ENCODE measurements around the gene GSG1L2.

DNA sequence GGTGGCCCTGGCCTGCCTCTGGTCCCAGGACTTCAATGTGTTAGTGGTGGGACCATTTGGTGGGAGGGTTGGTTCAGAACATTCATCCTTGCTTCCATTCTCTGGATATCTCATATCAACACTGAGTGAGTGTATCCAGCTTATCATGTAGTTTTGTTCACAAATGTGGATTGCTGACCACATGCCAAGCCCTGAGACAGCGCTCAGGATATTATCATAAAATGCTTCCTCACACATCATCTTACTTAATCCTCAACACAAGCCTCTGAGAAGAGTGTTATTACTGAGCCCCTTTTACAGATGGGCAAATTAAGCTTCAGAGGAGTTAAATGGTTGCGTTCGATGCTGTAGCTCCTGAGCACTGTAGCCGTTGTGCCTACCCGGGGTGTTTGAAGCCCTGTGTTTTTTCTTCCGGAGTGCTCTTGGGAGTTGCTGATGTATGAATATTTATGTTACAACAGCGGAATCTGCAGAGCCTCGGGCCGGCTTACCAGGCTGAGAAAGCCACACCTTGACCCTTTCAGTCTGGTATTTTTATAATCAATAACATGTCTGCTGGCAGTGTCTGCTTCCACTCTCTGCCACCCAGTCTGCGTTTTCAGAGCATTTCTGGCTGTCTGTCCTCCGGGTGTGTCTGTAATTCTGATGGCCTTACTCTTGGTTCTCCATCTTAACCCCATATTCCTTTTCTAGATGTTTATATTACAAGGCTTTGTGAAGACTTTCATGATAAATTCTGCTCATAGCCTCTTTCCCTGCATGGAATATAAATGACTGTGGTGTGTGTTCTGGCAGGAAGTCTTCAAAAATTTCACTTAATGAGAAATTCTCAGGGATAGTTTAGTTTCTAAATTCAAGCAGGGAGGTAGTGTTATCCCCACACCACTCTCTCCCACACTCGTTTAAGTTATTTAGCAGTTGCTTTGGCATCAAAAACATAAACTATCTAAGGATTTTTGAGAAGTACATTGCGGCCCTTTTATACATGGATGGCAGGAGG is 6.7 kb upstream of the GSG1L2 start:
- TF ChIP-seq, protein P1, sequence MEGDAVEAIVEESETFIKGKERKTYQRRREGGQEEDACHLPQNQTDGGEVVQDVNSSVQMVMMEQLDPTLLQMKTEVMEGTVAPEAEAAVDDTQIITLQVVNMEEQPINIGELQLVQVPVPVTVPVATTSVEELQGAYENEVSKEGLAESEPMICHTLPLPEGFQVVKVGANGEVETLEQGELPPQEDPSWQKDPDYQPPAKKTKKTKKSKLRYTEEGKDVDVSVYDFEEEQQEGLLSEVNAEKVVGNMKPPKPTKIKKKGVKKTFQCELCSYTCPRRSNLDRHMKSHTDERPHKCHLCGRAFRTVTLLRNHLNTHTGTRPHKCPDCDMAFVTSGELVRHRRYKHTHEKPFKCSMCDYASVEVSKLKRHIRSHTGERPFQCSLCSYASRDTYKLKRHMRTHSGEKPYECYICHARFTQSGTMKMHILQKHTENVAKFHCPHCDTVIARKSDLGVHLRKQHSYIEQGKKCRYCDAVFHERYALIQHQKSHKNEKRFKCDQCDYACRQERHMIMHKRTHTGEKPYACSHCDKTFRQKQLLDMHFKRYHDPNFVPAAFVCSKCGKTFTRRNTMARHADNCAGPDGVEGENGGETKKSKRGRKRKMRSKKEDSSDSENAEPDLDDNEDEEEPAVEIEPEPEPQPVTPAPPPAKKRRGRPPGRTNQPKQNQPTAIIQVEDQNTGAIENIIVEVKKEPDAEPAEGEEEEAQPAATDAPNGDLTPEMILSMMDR (IDR thresholded peaks at IDR 0.05) = no peak
- TF ChIP-seq POLR2A (IDR thresholded peaks at IDR 0.05) = no peak
